Ishikawa (cell line): ENCODE data around the gene NHSL1.

Source experiments
- CEBPB ChIP-seq: IDR thresholded peaks from 2 replicates; pipeline ENCODE4 v1.6.1; 2012
- CREB1 ChIP-seq: IDR thresholded peaks from 2 replicates; pipeline ENCODE4 v1.6.1; 2012; ENCODE audit warnings: low read depth
- EGR1 ChIP-seq: IDR thresholded peaks from 2 replicates; pipeline ENCODE4 v1.6.1; 2012
- EP300 ChIP-seq: IDR thresholded peaks from 2 replicates; pipeline ENCODE4 v1.6.1; 2012; ENCODE audit warnings: borderline replicate concordance
- FOXM1 ChIP-seq: IDR thresholded peaks from 2 replicates; pipeline ENCODE4 v1.6.1; 2012; ENCODE audit warnings: low read depth, borderline replicate concordance
- MAX ChIP-seq: IDR thresholded peaks from 2 replicates; pipeline ENCODE4 v1.6.1; 2012
- NFIC ChIP-seq: IDR thresholded peaks from 2 replicates; pipeline ENCODE4 v1.6.1; 2012
- RAD21 ChIP-seq: IDR thresholded peaks from 2 replicates; pipeline ENCODE4 v1.6.1; 2012; ENCODE audit warnings: low read depth
- REST ChIP-seq: IDR thresholded peaks from 2 replicates; pipeline ENCODE4 v1.6.1; 2012; ENCODE audit warnings: low read depth, mild to moderate bottlenecking
- TAF1 ChIP-seq: IDR thresholded peaks from 2 replicates; pipeline ENCODE4 v1.6.1; 2012; ENCODE audit warnings: low read depth, mild to moderate bottlenecking
- TCF12 ChIP-seq: IDR thresholded peaks from 2 replicates; pipeline ENCODE4 v1.6.1; 2012; ENCODE audit warnings: low read depth
- TEAD4 ChIP-seq: IDR thresholded peaks from 2 replicates; pipeline ENCODE4 v1.6.1; 2012
- YY1 ChIP-seq: IDR thresholded peaks from 2 replicates; pipeline ENCODE4 v1.6.1; 2012; ENCODE audit warnings: low read depth
- ZBTB7A ChIP-seq: IDR thresholded peaks from 2 replicates; pipeline ENCODE4 v1.6.1; 2012; ENCODE audit warnings: low read depth
- TF ChIP-seq, protein P1 (sequence below): IDR thresholded peaks from 2 replicates; pipeline ENCODE4 v1.6.1; 2012

The NHSL1 gene

DNA sequence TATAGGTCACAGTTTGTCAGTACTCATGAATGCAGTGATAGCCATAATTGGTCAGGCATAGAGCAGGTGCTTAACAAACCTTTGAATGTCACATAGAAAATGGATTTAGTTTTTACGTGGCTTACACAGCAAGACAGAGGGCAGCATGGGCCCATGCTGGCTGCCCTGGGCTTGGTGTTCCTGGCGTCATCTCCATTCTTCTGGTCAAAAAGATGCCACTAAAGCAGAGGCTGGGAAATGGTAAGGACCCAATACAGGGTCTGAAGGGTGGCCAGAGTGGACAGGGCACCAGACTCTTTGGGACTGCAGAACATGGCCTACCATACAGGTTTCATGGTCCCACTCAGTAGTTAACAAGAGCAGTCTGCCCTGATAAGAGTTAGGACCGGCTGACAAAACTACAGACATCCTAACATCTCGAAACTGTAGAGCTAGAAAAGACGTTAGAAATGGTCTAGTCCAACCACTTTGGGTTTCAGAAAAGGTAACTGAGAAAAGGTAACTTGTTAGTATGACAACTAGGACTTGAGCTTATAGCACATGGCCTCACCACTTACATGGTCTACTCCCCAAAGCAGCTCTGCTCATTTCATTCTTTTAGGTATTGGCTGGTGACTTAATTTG, 72.7 kb downstream of the NHSL1 start:
- TF ChIP-seq EGR1 (no peak), TEAD4 (no peak), MAX (no peak), CREB1 (no peak), FOXM1 (no peak), TAF1 (no peak), CEBPB (no peak), EP300 (no peak), REST (no peak), NFIC (no peak), TCF12 (no peak), ZBTB7A (no peak), RAD21 (no peak), YY1 (no peak)
- TF ChIP-seq, protein P1, sequence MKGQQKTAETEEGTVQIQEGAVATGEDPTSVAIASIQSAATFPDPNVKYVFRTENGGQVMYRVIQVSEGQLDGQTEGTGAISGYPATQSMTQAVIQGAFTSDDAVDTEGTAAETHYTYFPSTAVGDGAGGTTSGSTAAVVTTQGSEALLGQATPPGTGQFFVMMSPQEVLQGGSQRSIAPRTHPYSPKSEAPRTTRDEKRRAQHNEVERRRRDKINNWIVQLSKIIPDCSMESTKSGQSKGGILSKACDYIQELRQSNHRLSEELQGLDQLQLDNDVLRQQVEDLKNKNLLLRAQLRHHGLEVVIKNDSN = no peak

DNA sequence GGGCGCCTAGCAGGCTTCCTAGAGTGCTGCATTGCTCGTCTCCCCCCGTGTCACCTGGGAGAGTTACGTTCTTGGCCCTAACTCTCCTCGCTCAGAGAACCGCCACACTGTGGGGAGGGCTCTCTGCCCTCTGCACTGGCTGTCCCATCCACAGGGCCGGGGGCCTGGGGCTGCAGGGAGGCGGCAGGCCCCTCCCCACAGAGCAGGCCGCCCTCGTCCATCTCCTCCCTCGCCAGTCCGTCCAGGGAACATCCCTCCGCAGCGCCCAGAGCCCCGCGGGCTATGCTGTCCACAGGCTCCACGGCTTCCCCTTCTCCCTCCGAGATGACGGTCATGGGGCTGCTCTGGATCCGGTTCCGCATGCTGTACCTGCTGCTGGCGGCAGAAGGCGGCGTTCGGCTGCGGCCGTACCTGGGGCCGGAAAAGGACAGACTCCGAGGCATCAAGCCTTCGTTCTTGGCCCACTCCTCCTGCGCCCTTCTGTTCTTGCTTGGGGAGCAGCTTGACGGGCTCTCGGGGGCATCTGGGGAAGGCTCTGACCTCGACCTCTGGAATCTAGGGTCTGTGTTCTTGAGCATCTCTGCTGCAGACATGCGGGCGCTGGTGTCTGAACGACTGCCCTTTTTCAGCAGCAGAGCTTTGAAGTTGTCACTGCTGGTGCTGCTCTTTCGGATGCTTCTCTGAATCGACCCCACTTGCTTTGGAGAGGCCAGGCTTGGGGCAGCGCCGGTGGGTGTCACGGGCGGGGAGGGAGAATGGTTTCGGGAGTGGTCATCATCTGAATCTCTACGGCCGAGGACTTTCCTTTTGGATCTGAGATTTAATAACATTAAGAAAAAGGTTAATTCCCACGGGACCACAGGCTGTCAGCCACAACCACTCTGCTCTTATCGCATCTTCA, 75.0 kb downstream of the NHSL1 start:
- no peak for TF ChIP-seq RAD21
- TF ChIP-seq NFIC = no peak
- no peak for TF ChIP-seq EP300
- no peak for TF ChIP-seq MAX
- no peak for TF ChIP-seq EGR1

GRCh38 chr6:138422861-138423260, 76.4 kb downstream of the NHSL1 start:
- no peak for TF ChIP-seq FOXM1
- no peak for TF ChIP-seq YY1
- TF ChIP-seq TCF12 = no peak
- TF ChIP-seq CEBPB = no peak
- no peak for TF ChIP-seq MAX
- no peak for TF ChIP-seq REST

DNA sequence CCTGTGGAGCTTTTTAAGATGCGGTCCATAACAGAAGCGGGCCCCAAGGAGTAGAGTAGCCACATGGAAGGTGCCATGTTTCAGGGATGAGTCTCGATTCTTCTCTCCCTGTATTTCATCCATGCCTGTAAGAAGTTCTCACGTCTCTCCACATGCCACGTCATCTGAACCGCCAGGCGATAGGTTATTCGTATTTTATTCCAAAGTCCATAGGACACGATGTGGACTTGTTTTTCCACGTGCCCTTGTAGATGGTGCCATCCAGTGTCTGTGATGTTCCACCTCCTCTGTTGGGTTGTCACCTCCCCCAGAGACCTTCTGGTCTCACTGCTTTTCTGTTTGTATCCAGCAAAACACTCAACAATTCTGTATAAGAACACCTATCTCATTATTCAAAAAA, 77.7 kb downstream of the NHSL1 start:
- TF ChIP-seq RAD21 = no peak
- TF ChIP-seq, protein P1 = no peak
- TF ChIP-seq MAX = no peak
- no peak for TF ChIP-seq CEBPB
- no peak for TF ChIP-seq REST
- TF ChIP-seq EP300 = no peak
- no peak for TF ChIP-seq EGR1
- TF ChIP-seq FOXM1 = no peak
- TF ChIP-seq TCF12 = no peak
- TF ChIP-seq ZBTB7A = no peak
- TF ChIP-seq YY1 = no peak
- TF ChIP-seq CREB1 = no peak
- no peak for TF ChIP-seq TAF1
- TF ChIP-seq NFIC = no peak
- no peak for TF ChIP-seq TEAD4
